Left ventricle myocardium inferior (tissue), 1 donor: ENCODE measurements around the gene UPK2. TPM values are rescaled to one million over a fixed set of nuclear protein-coding genes. Genes with fewer than 3 reads are reported as not detected.

ENCODE experiments used
- DNase-seq: peaks from one replicate; pipeline ENCODE4 v3.0.0-alpha.2; 2020
- H3K27ac ChIP-seq: fragments of 200-600 bp; replicated peaks from 2 replicates; pipeline ENCODE4 v1.8.0; 2021
- H3K27me3 ChIP-seq: fragments of 200-600 bp; 2 replicates; pipeline ENCODE4 v1.8.0; 2021; ENCODE audit warnings: low read depth
- H3K36me3 ChIP-seq: fragments of 200-600 bp; 2 replicates; pipeline ENCODE4 v1.8.0; 2021
- H3K4me1 ChIP-seq: fragments of 200-600 bp; 2 replicates; pipeline ENCODE4 v1.8.0; 2021
- H3K4me3 ChIP-seq: fragments of 200-600 bp; 2 replicates; pipeline ENCODE4 v1.8.0; 2021; ENCODE audit warnings: mild to moderate bottlenecking, moderate library complexity
- H3K9me3 ChIP-seq: fragments of 200-600 bp; replicated peaks from 2 replicates; pipeline ENCODE4 v1.8.0; 2021
- intact Hi-C: fragments of 100-400 bp; cut with micrococcal nuclease; formaldehyde crosslinking; loops from one replicate; pipeline ENCODE4 v1.11.0; 2022
- total RNA-seq: library from RNA; stranded (reverse); fragmentation: NEBNext Ultra II Directional; extraction: Animal tissue kit (Norgen Biotek cat#: 25700); gene quantifications from one replicate; pipeline ENCODE4 v1.2.1, GENCODE V29; 2021
- TF ChIP-seq, protein P1 (sequence below): fragments of 200-600 bp; IDR thresholded peaks from 2 replicates; pipeline ENCODE4 v1.8.0; 2021; ENCODE audit warnings: antibody characterized with exemption, mild to moderate bottlenecking, borderline replicate concordance
- donor health status: DM: no; HTN: yes; CAD: no; lungs with severe emphysema.

The UPK2 gene
- total RNA-seq, 1 donor from 2014 or later: not detected

DNA sequence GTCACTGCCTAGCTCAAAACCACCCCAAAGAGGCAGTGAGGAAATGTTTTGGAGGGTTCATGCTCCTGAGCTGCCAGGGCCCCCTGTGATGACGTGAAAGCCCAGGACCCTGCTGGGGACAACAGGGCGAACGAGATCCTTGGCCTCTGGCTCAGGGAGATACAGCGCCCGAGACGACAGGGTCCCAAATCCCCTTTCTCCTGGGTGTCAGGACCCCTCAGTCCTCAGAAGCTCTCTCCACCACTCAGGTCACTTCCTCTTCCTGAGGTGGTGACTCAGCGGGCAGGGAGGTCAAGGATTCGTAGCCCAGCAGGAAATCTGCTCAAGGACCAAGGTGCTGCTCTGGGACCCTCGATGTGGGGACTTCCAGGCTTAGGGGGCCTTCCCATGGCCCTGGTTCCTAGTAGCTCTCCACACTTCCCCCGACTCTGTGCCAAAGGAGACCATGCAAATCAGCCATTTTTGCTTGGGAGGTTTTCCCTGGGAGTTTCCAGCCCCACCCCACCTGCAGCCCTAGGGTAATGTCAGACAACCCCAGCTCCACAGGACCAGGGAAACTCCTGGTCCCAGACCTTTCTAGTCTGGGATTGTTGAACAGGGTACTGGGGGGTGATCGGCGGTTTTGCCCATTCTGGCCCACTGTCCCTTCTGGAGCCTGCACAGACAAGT lies 43.2 kb upstream of the UPK2 start:
- H3K4me3 ChIP-seq: peak overlapping the region; percentile 63
- TF ChIP-seq, protein P1, sequence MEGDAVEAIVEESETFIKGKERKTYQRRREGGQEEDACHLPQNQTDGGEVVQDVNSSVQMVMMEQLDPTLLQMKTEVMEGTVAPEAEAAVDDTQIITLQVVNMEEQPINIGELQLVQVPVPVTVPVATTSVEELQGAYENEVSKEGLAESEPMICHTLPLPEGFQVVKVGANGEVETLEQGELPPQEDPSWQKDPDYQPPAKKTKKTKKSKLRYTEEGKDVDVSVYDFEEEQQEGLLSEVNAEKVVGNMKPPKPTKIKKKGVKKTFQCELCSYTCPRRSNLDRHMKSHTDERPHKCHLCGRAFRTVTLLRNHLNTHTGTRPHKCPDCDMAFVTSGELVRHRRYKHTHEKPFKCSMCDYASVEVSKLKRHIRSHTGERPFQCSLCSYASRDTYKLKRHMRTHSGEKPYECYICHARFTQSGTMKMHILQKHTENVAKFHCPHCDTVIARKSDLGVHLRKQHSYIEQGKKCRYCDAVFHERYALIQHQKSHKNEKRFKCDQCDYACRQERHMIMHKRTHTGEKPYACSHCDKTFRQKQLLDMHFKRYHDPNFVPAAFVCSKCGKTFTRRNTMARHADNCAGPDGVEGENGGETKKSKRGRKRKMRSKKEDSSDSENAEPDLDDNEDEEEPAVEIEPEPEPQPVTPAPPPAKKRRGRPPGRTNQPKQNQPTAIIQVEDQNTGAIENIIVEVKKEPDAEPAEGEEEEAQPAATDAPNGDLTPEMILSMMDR: no peak
- H3K4me1 ChIP-seq: peaks cover 100% of the 10 kb centered on the region
- H3K27me3 ChIP-seq: no peaks in the 10 kb centered on the region
- H3K36me3 ChIP-seq: peaks cover 5% of the 10 kb centered on the region
- intact Hi-C loops: no loop called here
- no peaks in the 10 kb centered on the region for H3K9me3 ChIP-seq
- no peak for DNase-seq
- peak overlapping the region; percentile 96 for H3K27ac ChIP-seq

DNA sequence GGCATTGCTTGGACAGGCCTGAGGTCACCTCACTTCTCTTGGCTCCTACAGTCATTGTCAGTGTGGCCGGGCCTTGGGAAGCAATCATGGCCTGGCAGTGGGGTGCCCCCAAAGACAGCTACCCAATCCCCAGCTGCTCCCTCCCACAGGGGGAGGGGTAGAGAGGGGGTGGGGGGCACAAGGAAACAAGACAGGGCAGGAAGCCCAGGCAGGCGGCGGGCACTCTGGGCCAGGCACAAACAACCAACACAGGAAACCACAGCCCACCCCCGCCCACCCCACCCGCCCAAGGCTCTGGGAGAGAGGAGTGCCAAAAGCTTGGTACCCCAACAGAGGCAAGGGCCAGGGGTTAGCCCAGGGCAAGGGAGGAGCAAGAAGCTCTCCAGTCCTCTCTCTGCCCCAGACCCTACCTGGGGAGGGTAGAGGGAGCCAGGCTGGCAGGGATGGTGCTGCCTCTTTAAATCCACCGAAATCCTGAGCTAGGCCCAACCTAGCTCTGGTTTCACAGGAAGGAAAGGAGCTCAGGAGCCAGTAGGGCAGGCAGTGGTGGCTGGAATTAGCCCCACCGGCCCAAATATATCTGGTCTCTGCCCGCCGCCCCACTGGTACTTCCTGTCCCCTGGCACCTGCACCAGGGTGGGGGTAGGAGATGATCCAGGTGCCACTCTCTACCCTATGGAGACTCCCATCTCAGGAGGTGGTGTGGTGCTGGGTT lies 42.5 kb upstream of the UPK2 start:
- TF ChIP-seq, protein P1: no peak
- no peaks in the 10 kb centered on the region for H3K9me3 ChIP-seq
- H3K27me3 ChIP-seq: no peaks in the 10 kb centered on the region
- peak overlapping the region; percentile 63 for H3K4me3 ChIP-seq
- H3K36me3 ChIP-seq: no peaks in the 10 kb centered on the region
- peak overlapping the region; percentile 96 for H3K27ac ChIP-seq
- intact Hi-C loops: no loop called here
- peaks cover 100% of the 10 kb centered on the region for H3K4me1 ChIP-seq
- DNase-seq: peak; percentile 29

DNA sequence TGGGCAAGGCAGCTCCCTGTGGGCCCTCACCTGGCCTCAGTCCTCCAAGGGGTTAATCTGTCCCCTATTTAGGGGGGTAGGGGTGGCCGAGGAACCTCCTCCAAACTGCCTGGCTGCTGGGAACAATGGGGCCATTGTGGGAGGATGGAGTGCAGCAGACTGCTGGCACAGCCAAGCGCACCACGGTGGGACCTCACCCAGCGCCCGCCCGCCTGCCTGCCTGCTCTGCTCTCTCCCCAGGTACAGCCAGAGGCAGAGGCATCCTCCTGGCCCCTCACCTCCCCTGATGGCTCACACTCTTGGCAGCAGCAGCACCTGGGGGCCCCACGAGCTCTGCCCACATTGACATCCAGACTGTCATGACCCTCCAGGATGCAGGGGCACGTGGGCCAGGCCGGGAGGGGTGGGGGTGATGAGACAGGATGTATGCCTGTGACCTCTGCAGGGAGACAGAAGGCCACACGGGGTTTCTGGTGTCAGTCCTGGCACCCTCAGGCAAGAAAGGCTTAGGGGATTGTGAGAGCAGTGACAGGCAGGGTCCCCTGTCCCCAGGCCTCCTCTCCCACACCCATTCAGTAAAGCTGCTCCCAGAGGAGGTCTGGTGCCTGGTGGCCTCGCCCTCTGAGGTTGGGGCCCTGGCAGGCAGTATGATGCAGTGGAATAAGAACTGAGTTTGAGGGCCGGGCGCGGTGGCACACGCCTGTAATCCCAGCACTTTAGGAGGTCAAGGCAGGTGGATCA lies 41.8 kb upstream of the UPK2 start:
- TF ChIP-seq, protein P1: no peak
- peak overlapping the region; percentile 63 for H3K4me3 ChIP-seq
- H3K9me3 ChIP-seq: no peaks in the 10 kb centered on the region
- intact Hi-C loops: no loop called here
- peak; percentile 46 for DNase-seq
- no peaks in the 10 kb centered on the region for H3K36me3 ChIP-seq
- H3K27me3 ChIP-seq: no peaks in the 10 kb centered on the region
- peaks cover 98% of the 10 kb centered on the region for H3K4me1 ChIP-seq
- peak overlapping the region; percentile 96 for H3K27ac ChIP-seq

DNA sequence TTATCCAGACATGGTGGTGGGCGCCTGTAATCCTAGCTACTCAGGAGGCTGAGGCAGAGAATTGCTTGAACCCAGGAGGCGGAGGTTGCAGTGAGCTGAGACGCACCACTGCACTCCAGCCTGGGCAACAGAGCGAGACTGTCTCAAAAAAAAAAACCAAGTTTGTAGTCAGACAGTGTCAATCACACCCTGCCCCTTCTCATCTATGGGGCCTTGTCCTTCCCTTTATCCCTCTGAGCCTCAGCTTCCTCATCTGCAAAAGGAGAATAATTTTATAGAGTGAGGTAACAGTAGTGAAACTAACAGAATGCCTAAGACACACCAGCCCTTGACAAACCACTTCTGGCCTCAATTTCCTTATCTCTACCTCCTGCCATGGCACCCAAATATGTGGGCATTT lies 41.1 kb upstream of the UPK2 start:
- Histone ChIP-seq H3K27ac (peak overlapping the region; percentile 96), H3K27me3 (no peaks in the 10 kb centered on the region), H3K4me3 (peak overlapping the region; percentile 99), H3K9me3 (no peaks in the 10 kb centered on the region), H3K4me1 (peaks cover 98% of the 10 kb centered on the region), H3K36me3 (no peaks in the 10 kb centered on the region)
- intact Hi-C loops: no loop called here
- TF ChIP-seq, protein P1: no peak
- no peak for DNase-seq

DNA sequence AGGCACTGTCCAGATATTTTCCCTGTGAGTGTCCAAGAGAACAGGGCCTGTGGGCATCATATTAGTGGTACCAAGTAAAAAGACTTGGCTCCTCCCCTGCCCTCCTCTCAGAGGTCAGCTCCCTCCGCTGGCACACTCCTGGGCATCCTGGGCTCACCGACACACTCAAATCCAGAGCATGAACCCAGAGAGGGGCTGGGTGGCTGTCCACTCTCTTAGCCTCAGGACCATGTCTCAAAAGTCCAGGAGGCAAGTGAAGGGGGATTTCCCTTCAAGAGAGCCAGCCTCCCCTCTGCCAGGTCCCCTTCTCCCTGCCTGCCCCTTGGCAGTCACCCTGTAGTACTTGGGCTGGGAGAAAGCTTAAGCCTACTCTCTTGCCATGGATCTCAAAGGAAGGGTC lies 40.7 kb upstream of the UPK2 start:
- intact Hi-C loops: no loop called here
- H3K27ac ChIP-seq: peak overlapping the region; percentile 96
- H3K4me3 ChIP-seq: peak overlapping the region; percentile 99
- H3K27me3 ChIP-seq: no peaks in the 10 kb centered on the region
- TF ChIP-seq, protein P1: no peak
- DNase-seq: no peak
- no peaks in the 10 kb centered on the region for H3K9me3 ChIP-seq
- H3K4me1 ChIP-seq: peaks cover 98% of the 10 kb centered on the region
- H3K36me3 ChIP-seq: no peaks in the 10 kb centered on the region
